ENCODE measurements around the gene CDKAL1. TPM values are rescaled to one million over a fixed set of nuclear protein-coding genes. Genes with fewer than 3 reads are reported as not detected.

CDKAL1 gene
- total RNA-seq, 1 experiment from 2014 or later: 20.6 TPM

DNA sequence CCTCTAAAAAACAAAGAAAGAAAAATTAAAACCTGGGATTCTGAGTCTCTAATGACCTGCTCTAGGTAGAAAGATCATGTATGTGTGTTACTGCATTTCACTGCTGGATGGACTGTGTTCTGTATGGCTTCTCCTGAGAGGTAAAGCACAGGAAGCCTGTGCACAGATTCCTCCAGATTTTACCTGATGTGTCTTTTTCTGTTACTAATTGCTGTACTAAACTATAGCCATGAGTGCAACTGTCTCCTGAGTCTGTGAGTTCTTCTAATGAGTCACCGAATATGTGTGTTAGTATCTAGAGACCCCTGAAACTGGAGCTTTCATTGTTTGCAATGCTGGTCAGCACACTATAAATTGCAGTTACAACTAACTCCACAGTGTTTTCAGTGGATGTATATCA lies 270.8 kb downstream of the CDKAL1 start:
- Mint-ChIP-seq H3K4me1 (peaks cover 17% of the 10 kb centered on the region), H3K9me3 (peaks cover 11% of the 10 kb centered on the region), H3K27ac (no peak overlapping the region), H3K4me3 (no peak overlapping the region), H3K36me3 (peaks cover 13% of the 10 kb centered on the region), H3K27me3 (ENCODE audit: low read depth) (no peaks in the 10 kb centered on the region)
- ChIA-PET CTCF (no interaction called here), POLR2A (no interaction called here)
- ATAC-seq (no peak), DNase-seq (ENCODE audit: low spot score) (no peak)
- TF ChIP-seq ZNF423 (CRISPR knock-in tag; IDR thresholded peaks at IDR 0.05) (no peak), ZNF416 (CRISPR knock-in tag; IDR thresholded peaks at IDR 0.05) (no peak), TEAD4 (CRISPR knock-in tag; IDR thresholded peaks at IDR 0.05) (no peak), ZBTB21 (CRISPR knock-in tag; IDR thresholded peaks at IDR 0.05; ENCODE audit: borderline replicate concordance) (no peak), NR1H2 (CRISPR knock-in tag; IDR thresholded peaks at IDR 0.05) (no peak), SOX15 (CRISPR knock-in tag; IDR thresholded peaks at IDR 0.05) (no peak), SMAD3 (CRISPR knock-in tag; IDR thresholded peaks at IDR 0.05; ENCODE audit: borderline replicate concordance) (no peak), CREM (CRISPR knock-in tag; IDR thresholded peaks at IDR 0.05) (no peak), ZNF396 (CRISPR knock-in tag; IDR thresholded peaks at IDR 0.05; ENCODE audit: borderline replicate concordance) (no peak), ZNF263 (CRISPR knock-in tag; IDR thresholded peaks at IDR 0.05; ENCODE audit: low read depth) (no peak)
- TF ChIP-seq, protein P1, sequence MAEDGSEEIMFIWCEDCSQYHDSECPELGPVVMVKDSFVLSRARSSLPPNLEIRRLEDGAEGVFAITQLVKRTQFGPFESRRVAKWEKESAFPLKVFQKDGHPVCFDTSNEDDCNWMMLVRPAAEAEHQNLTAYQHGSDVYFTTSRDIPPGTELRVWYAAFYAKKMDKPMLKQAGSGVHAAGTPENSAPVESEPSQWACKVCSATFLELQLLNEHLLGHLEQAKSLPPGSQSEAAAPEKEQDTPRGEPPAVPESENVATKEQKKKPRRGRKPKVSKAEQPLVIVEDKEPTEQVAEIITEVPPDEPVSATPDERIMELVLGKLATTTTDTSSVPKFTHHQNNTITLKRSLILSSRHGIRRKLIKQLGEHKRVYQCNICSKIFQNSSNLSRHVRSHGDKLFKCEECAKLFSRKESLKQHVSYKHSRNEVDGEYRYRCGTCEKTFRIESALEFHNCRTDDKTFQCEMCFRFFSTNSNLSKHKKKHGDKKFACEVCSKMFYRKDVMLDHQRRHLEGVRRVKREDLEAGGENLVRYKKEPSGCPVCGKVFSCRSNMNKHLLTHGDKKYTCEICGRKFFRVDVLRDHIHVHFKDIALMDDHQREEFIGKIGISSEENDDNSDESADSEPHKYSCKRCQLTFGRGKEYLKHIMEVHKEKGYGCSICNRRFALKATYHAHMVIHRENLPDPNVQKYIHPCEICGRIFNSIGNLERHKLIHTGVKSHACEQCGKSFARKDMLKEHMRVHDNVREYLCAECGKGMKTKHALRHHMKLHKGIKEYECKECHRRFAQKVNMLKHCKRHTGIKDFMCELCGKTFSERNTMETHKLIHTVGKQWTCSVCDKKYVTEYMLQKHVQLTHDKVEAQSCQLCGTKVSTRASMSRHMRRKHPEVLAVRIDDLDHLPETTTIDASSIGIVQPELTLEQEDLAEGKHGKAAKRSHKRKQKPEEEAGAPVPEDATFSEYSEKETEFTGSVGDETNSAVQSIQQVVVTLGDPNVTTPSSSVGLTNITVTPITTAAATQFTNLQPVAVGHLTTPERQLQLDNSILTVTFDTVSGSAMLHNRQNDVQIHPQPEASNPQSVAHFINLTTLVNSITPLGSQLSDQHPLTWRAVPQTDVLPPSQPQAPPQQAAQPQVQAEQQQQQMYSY (CRISPR knock-in tag; IDR thresholded peaks at IDR 0.05): no peak
- TF ChIP-seq, protein P2, sequence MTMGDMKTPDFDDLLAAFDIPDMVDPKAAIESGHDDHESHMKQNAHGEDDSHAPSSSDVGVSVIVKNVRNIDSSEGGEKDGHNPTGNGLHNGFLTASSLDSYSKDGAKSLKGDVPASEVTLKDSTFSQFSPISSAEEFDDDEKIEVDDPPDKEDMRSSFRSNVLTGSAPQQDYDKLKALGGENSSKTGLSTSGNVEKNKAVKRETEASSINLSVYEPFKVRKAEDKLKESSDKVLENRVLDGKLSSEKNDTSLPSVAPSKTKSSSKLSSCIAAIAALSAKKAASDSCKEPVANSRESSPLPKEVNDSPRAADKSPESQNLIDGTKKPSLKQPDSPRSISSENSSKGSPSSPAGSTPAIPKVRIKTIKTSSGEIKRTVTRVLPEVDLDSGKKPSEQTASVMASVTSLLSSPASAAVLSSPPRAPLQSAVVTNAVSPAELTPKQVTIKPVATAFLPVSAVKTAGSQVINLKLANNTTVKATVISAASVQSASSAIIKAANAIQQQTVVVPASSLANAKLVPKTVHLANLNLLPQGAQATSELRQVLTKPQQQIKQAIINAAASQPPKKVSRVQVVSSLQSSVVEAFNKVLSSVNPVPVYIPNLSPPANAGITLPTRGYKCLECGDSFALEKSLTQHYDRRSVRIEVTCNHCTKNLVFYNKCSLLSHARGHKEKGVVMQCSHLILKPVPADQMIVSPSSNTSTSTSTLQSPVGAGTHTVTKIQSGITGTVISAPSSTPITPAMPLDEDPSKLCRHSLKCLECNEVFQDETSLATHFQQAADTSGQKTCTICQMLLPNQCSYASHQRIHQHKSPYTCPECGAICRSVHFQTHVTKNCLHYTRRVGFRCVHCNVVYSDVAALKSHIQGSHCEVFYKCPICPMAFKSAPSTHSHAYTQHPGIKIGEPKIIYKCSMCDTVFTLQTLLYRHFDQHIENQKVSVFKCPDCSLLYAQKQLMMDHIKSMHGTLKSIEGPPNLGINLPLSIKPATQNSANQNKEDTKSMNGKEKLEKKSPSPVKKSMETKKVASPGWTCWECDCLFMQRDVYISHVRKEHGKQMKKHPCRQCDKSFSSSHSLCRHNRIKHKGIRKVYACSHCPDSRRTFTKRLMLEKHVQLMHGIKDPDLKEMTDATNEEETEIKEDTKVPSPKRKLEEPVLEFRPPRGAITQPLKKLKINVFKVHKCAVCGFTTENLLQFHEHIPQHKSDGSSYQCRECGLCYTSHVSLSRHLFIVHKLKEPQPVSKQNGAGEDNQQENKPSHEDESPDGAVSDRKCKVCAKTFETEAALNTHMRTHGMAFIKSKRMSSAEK (CRISPR knock-in tag; IDR thresholded peaks at IDR 0.05; ENCODE audit: borderline replicate concordance): no peak
- TF ChIP-seq, protein P3, sequence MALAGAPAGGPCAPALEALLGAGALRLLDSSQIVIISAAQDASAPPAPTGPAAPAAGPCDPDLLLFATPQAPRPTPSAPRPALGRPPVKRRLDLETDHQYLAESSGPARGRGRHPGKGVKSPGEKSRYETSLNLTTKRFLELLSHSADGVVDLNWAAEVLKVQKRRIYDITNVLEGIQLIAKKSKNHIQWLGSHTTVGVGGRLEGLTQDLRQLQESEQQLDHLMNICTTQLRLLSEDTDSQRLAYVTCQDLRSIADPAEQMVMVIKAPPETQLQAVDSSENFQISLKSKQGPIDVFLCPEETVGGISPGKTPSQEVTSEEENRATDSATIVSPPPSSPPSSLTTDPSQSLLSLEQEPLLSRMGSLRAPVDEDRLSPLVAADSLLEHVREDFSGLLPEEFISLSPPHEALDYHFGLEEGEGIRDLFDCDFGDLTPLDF (CRISPR knock-in tag; IDR thresholded peaks at IDR 0.05): no peak
- TF ChIP-seq, protein P4, sequence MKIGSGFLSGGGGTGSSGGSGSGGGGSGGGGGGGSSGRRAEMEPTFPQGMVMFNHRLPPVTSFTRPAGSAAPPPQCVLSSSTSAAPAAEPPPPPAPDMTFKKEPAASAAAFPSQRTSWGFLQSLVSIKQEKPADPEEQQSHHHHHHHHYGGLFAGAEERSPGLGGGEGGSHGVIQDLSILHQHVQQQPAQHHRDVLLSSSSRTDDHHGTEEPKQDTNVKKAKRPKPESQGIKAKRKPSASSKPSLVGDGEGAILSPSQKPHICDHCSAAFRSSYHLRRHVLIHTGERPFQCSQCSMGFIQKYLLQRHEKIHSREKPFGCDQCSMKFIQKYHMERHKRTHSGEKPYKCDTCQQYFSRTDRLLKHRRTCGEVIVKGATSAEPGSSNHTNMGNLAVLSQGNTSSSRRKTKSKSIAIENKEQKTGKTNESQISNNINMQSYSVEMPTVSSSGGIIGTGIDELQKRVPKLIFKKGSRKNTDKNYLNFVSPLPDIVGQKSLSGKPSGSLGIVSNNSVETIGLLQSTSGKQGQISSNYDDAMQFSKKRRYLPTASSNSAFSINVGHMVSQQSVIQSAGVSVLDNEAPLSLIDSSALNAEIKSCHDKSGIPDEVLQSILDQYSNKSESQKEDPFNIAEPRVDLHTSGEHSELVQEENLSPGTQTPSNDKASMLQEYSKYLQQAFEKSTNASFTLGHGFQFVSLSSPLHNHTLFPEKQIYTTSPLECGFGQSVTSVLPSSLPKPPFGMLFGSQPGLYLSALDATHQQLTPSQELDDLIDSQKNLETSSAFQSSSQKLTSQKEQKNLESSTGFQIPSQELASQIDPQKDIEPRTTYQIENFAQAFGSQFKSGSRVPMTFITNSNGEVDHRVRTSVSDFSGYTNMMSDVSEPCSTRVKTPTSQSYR (CRISPR knock-in tag; IDR thresholded peaks at IDR 0.05): no peak
- TF ChIP-seq, protein P5, sequence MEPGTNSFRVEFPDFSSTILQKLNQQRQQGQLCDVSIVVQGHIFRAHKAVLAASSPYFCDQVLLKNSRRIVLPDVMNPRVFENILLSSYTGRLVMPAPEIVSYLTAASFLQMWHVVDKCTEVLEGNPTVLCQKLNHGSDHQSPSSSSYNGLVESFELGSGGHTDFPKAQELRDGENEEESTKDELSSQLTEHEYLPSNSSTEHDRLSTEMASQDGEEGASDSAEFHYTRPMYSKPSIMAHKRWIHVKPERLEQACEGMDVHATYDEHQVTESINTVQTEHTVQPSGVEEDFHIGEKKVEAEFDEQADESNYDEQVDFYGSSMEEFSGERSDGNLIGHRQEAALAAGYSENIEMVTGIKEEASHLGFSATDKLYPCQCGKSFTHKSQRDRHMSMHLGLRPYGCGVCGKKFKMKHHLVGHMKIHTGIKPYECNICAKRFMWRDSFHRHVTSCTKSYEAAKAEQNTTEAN (CRISPR knock-in tag; IDR thresholded peaks at IDR 0.05): no peak
- TF ChIP-seq, protein P6, sequence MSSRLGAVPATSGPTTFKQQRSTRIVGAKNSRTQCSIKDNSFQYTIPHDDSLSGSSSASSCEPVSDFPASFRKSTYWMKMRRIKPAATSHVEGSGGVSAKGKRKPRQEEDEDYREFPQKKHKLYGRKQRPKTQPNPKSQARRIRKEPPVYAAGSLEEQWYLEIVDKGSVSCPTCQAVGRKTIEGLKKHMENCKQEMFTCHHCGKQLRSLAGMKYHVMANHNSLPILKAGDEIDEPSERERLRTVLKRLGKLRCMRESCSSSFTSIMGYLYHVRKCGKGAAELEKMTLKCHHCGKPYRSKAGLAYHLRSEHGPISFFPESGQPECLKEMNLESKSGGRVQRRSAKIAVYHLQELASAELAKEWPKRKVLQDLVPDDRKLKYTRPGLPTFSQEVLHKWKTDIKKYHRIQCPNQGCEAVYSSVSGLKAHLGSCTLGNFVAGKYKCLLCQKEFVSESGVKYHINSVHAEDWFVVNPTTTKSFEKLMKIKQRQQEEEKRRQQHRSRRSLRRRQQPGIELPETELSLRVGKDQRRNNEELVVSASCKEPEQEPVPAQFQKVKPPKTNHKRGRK (CRISPR knock-in tag; IDR thresholded peaks at IDR 0.05; ENCODE audit: borderline replicate concordance): no peak
